ENCODE results near the gene MICB. TPM values are rescaled to one million over a fixed set of nuclear protein-coding genes. Genes with fewer than 3 reads are reported as not detected.

The MICB gene
- total RNA-seq = 4.7 and 9.9 TPM in 2 replicates

DNA sequence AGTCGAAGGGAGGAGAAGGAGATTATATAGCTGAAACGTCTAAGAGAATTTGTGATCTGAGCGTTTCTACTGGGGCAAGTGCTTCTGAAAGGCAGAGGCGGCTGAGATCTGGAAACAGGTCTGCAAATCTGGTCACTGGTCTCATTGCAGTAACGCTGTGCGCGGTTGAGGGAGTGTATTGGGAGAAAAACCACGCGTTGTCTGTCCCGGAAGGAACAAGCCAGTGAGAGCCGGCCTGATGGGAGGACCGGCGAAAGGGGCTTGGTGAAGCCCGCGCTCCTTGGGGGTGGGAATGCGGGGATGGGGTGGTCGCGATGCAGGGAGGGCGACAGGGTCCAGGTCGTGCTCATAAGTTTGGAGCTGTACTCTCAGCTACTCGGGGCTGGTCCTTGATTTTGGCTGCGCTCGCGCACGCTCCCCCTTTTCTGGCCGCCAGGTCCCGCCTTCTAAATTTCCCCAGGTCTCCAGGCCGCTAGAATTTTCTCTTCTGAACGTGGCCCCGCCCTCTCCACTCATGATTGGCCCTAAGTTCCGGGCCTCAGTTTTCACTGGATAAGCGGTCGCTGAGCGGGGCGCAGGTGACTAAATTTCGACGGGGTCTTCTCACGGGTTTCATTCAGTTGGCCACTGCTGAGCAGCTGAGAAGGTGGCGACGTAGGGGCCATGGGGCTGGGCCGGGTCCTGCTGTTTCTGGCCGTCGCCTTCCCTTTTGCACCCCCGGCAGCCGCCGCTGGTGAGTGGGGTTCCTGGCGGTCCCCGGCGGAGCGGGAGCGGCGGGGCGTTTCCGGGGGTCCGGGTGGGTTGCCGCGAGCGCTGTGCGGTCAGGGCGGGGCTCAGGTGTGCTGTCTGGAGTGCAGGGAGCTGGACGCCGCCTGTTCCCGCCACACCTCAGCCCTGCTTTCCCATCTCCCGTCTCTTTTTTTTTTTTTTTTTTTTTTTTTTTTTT is at the start of gene MICB:
TSS of gene MICB (plus strand) at position 615 of the 946 bp plus-strand sequence. CDS start at position 664, 49 bp downstream.

GRCh38 chr6:31528821-31529328 is 30.9 kb downstream of the MICB start, which contains the start of gene MCCD1:
Gene MCCD1, plus strand, starts transcription at chr6:31528962. Its CDS starts 53 bp downstream, at chr6:31529015.

GRCh38 chr6:31541658-31542521 is 43.9 kb downstream of the MICB start, which contains the start of gene DDX39B:
Gene DDX39B, minus strand, starts transcription at chr6:31542003. Its CDS starts 1,471 bp downstream, at chr6:31540532.

GRCh38 chr6:31546339-31546957 is 48.5 kb downstream of the MICB start, which contains the start of gene ATP6V1G2:
Gene ATP6V1G2, minus strand, starts transcription at chr6:31546608. Its CDS starts 49 bp downstream, at chr6:31546559.

DNA sequence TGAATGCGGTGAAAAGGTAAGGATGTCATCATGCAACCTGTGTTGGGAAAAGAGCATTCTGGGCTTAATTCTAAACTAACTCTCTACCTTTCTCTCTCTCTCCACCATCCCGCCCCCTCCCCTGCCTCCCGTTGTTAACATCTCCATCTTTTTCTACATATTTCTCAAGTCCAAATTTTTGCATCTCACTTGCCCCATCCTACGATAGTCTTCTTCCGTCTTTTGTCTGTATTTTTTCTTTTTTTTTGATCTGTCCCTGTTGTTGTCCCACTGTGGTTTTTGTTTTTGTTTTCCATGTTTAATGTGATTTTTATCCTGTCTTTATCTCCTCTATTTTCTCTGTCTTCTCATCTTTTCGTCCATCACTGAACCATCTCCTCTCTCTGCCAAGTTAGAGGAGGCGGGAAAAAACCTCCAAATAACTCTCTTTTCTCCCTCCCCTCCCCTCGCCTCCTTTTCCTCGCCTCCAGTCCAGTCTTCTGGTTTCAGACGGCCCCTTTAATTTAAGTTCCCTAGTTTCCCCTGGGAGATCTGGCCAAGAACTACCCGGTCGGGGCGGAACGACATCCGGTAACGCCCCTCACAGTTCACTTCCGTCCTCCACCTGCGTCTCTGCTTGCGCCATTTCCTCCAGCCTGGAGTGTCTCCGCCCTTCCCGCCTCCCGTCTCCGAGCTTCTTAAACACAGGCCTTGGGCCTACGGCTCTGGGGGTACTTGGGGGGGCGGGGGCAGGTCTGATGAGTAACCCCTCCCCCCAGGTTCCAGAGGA is 49.2 kb downstream of the MICB start, which contains the start of gene NFKBIL1:
TSS of gene NFKBIL1 (plus strand) at position 651 of the 769 bp plus-strand sequence. CDS start at position 738, 87 bp downstream.

Other genes with a start within 250 kb of the MICB start
- 191 and 310 TPM in 2 replicates for gene HLA-C, start 226.1 kb upstream of the MICB start, total RNA-seq
- gene HLA-B, start 141.0 kb upstream of the MICB start, total RNA-seq = 37.1 and 164 TPM in 2 replicates
- gene MICA, start 94.5 kb upstream of the MICB start, total RNA-seq = 28.7 and 56.9 TPM in 2 replicates
- gene MCCD1, start 30.8 kb downstream of the MICB start, total RNA-seq = not detected in 2 replicates
- gene DDX39B, start 43.9 kb downstream of the MICB start, total RNA-seq = 279 and 313 TPM in 2 replicates
- 0.21 and 1.2 TPM in 2 replicates for gene ATP6V1G2, start 48.5 kb downstream of the MICB start, total RNA-seq
- gene NFKBIL1, start 49.5 kb downstream of the MICB start, total RNA-seq = 43.6 and 54.6 TPM in 2 replicates
- gene LTA, start 74.1 kb downstream of the MICB start, total RNA-seq = not detected in 2 replicates
- gene TNF, start 77.4 kb downstream of the MICB start, total RNA-seq = 4.3 TPM in 1 of 2 replicates, not detected in the other
- 6.7 TPM in 1 of 2 replicates, not detected in the other for gene LTB, start 84.3 kb downstream of the MICB start, total RNA-seq
- gene LST1, start 88.1 kb downstream of the MICB start, total RNA-seq = not detected in 2 replicates
- not detected in 2 replicates for gene NCR3, start 94.9 kb downstream of the MICB start, total RNA-seq
- not detected in 2 replicates for gene AIF1, start 117.1 kb downstream of the MICB start, total RNA-seq
- gene PRRC2A, start 122.6 kb downstream of the MICB start, total RNA-seq = 23.6 and 35.6 TPM in 2 replicates
- 128 and 161 TPM in 2 replicates for gene BAG6, start 154.5 kb downstream of the MICB start, total RNA-seq
- 0.96 and 1.3 TPM in 2 replicates for gene APOM, start 157.7 kb downstream of the MICB start, total RNA-seq
- gene C6orf47, start 162.6 kb downstream of the MICB start, total RNA-seq = 26.7 and 27.1 TPM in 2 replicates
- gene GPANK1, start 166.9 kb downstream of the MICB start, total RNA-seq = 7.0 and 12.0 TPM in 2 replicates
- 84.2 and 103 TPM in 2 replicates for gene CSNK2B, start 167.9 kb downstream of the MICB start, total RNA-seq
- gene LY6G5B, start 171.8 kb downstream of the MICB start, total RNA-seq = under 0.01 and 0.43 TPM in 2 replicates
- not detected in 2 replicates for gene LY6G5C, start 182.9 kb downstream of the MICB start, total RNA-seq
- gene ABHD16A, start 205.2 kb downstream of the MICB start, total RNA-seq = 25.2 and 40.2 TPM in 2 replicates
- not detected in 2 replicates for gene LY6G6F, start 208.7 kb downstream of the MICB start, total RNA-seq
- gene LY6G6D, start 217.2 kb downstream of the MICB start, total RNA-seq = not detected in 2 replicates
- gene LY6G6C, start 223.6 kb downstream of the MICB start, total RNA-seq = not detected in 2 replicates
- not detected in 2 replicates for gene MPIG6B, start 225.2 kb downstream of the MICB start, total RNA-seq
- gene DDAH2, start 231.2 kb downstream of the MICB start, total RNA-seq = 11.5 and 45.8 TPM in 2 replicates
- gene CLIC1, start 238.4 kb downstream of the MICB start, total RNA-seq = 454 and 1,059 TPM in 2 replicates
- 4.3 and 5.8 TPM in 2 replicates for gene MSH5, start 241.9 kb downstream of the MICB start, total RNA-seq

Data from tracheal epithelial cell (primary cell).